HepG2 (cell line): ENCODE measurements around the gene CST3. TPM values are rescaled to one million over a fixed set of nuclear protein-coding genes. Genes with fewer than 3 reads are reported as not detected.
A peak's percentile ranks its signal among the peaks of the same experiment; 100 is the strongest.

ENCODE experiments used
- CAMTA2 ChIP-seq: sonication (generic); formaldehyde crosslinking; IDR thresholded peaks from 2 replicates; pipeline ENCODE4 v1.4.0; 2020; ENCODE audit warnings: mild to moderate bottlenecking, missing genetic modification reagents, borderline replicate concordance
- CBX2 ChIP-seq, 2 experiments: fragments of 200-600 bp in 1 of 2; sonication (generic); formaldehyde crosslinking in 1 of 2; IDR thresholded peaks; 2 replicates each; pipeline versions ENCODE4 v1.7.0 to v1.8.1; 2018 to 2022; ENCODE audit warnings: low read depth in 2 of 2, low read length in 1 of 2, mild to moderate bottlenecking in 1 of 2, missing genetic modification reagents in 1 of 2
- FOSL2 ChIP-seq: sonication (generic); formaldehyde crosslinking; IDR thresholded peaks from 2 replicates; pipeline ENCODE4 v1.4.0; 2020; ENCODE audit warnings: missing genetic modification reagents
- HOXA3 ChIP-seq: sonication (generic); formaldehyde crosslinking; IDR thresholded peaks from 2 replicates; pipeline ENCODE4 v1.5.0; 2020; ENCODE audit warnings: missing genetic modification reagents
- IKZF1 ChIP-seq: fragments of 450-650 bp; IDR thresholded peaks from 2 replicates; pipeline ENCODE4 v1.7.1; 2016
- KLF11 ChIP-seq: IDR thresholded peaks from 2 replicates; pipeline ENCODE4 v1.6.1; 2016; ENCODE audit warnings: missing compliant biosample characterization
- KLF13 ChIP-seq: sonication (generic); formaldehyde crosslinking; IDR thresholded peaks from 2 replicates; pipeline ENCODE4 v1.4.0; 2020; ENCODE audit warnings: mild to moderate bottlenecking, missing genetic modification reagents
- KMT2B ChIP-seq: IDR thresholded peaks from 2 replicates; pipeline ENCODE4 v1.6.1; 2016; ENCODE audit warnings: missing genetic modification reagents, missing compliant biosample characterization
- MED1 ChIP-seq: sonication (generic); formaldehyde crosslinking; IDR thresholded peaks from 2 replicates; pipeline ENCODE4 v1.4.0; 2020; ENCODE audit warnings: missing genetic modification reagents
- MEIS2 ChIP-seq: sonication (generic); formaldehyde crosslinking; IDR thresholded peaks from 2 replicates; pipeline ENCODE4 v1.9.0; 2021; ENCODE audit warnings: mild to moderate bottlenecking, missing genetic modification reagents
- NFKB2 ChIP-seq: sonication (generic); formaldehyde crosslinking; IDR thresholded peaks from 2 replicates; pipeline ENCODE4 v1.4.0; 2020; ENCODE audit warnings: missing genetic modification reagents, borderline replicate concordance
- PHF20 ChIP-seq: sonication (generic); formaldehyde crosslinking; IDR thresholded peaks from 2 replicates; pipeline ENCODE4 v1.5.0; 2020; ENCODE audit warnings: mild to moderate bottlenecking, missing genetic modification reagents
- SP4 ChIP-seq: sonication (generic); formaldehyde crosslinking; IDR thresholded peaks from 2 replicates; pipeline ENCODE4 v1.8.1; 2023; ENCODE audit warnings: mild to moderate bottlenecking, missing genetic modification reagents
- ZBTB38 ChIP-seq: sonication (generic); formaldehyde crosslinking; IDR thresholded peaks from 2 replicates; pipeline ENCODE4 v1.5.1; 2020; ENCODE audit warnings: mild to moderate bottlenecking, missing genetic modification reagents
- ZBTB8A ChIP-seq: sonication (generic); formaldehyde crosslinking; IDR thresholded peaks from 2 replicates; pipeline ENCODE4 v1.4.0; 2020; ENCODE audit warnings: mild to moderate bottlenecking, low read depth, missing genetic modification reagents, borderline replicate concordance
- ZMAT3 ChIP-seq: sonication (generic); formaldehyde crosslinking; conservative IDR thresholded peaks from 2 replicates; pipeline ENCODE4 v1.7.0; 2021; ENCODE audit warnings: missing genetic modification reagents
- ZMYM3 ChIP-seq: sonication (generic); formaldehyde crosslinking; IDR thresholded peaks from 2 replicates; pipeline ENCODE4 v1.5.1; 2020; ENCODE audit warnings: mild to moderate bottlenecking, missing genetic modification reagents
- ZNF614 ChIP-seq: IDR thresholded peaks from 2 replicates; pipeline ENCODE4 v1.6.1; 2018; ENCODE audit warnings: missing biosample characterization, missing genetic modification reagents, inconsistent platforms, borderline replicate concordance
- ZNF644 ChIP-seq: IDR thresholded peaks from 2 replicates; pipeline ENCODE4 v1.6.1; 2016; ENCODE audit warnings: low read depth
- ZNF766 ChIP-seq: sonication (generic); formaldehyde crosslinking; IDR thresholded peaks from 2 replicates; pipeline ENCODE4 v1.5.0; 2020; ENCODE audit warnings: missing genetic modification reagents, borderline replicate concordance
- polyA plus RNA-seq, 8 experiments: library from polyadenylated mRNA; depleted of rRNA in 3 of 8; stranded (reverse) in 7 of 8; unstranded in 1 of 8; fragments of >200 nt; fragmentation: Illumina TruSeq in 4 of 8; extraction: Trizol in 4 of 8; gene quantifications; 2 replicates each; pipeline versions ENCODE4 v1.2.1 to v1.2.3, GENCODE V29; 2011 to 2016; ENCODE audit warnings: low read depth in 4 of 8, missing spikeins in 1 of 8, mixed read lengths in 1 of 8; ENCODE audit not compliant: insufficient read depth in 1 of 8
- total RNA-seq, 5 experiments: library from RNA; depleted of rRNA; stranded (reverse); fragments of >200 nt; fragmentation: Illumina TruSeq; extraction: Trizol; gene quantifications; 2 replicates each; pipeline ENCODE4 v1.2.3, GENCODE V29; 2016; ENCODE audit warnings: low read depth in 1 of 5
- TF ChIP-seq, protein P1 (sequence below): IDR thresholded peaks from 2 replicates; pipeline ENCODE4 v1.6.1; 2016
- TF ChIP-seq, protein P2 (sequence below): sonication (generic); formaldehyde crosslinking; IDR thresholded peaks from 2 replicates; pipeline ENCODE4 v1.5.0; 2020; ENCODE audit warnings: missing genetic modification reagents
- TF ChIP-seq, protein P3 (sequence below): sonication (generic); formaldehyde crosslinking; IDR thresholded peaks from 2 replicates; pipeline ENCODE4 v1.4.0; 2020; ENCODE audit warnings: missing genetic modification reagents
- TF ChIP-seq, protein P4 (sequence below): sonication (generic); formaldehyde crosslinking; IDR thresholded peaks from 2 replicates; pipeline ENCODE4 v1.9.0; 2022; ENCODE audit warnings: low read depth, missing genetic modification reagents

CST3 gene
- total and polyA plus RNA-seq, 2 of the 13 experiments (the other 11 are each of a cell fraction or from before 2014, with no cell fraction given), result 690 to 1,005 TPM

DNA sequence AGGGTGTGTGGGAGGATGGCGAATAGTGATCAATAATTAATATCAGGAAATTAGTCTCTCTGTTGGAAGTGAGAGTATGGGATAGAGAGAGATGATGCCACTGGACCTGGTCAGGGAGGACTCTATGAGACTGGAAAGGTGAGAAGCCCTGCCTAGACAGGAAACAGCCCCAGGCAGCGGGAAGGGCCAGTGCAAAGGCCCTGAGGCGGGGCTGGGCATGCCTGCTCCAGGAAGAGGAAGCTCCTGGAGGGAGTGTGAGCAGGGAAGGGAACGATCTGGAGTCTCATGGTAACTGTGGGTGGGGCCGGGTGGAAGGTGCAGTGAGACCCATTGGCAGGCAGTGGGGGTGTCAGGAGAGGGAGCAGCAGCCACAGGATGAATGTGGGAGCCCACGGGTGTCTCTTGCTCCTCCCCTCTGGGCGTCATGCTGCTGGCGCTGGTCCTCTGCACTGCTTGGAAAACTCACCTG is 1.8 kb upstream of the CST3 start (continued):
- 0 out of 2 replicates have a peak, but pooled peaks have one; percentile 40 for TF ChIP-seq ZNF644 (CRISPR knock-in tag)
- TF ChIP-seq SP4, result peak; percentile 47; the same call in 1 of the 2 replicates
- peak; percentile 13; the same call in 1 of the 2 replicates for TF ChIP-seq ZNF614 (CRISPR knock-in tag)
- TF ChIP-seq KLF11 (CRISPR knock-in tag), result 0 out of 2 replicates have a peak, but pooled peaks have one; percentile 35
- no peak for TF ChIP-seq IKZF1
- no peak for TF ChIP-seq ZBTB8A
- peak; percentile 99 for TF ChIP-seq ZMYM3 (CRISPR knock-in tag)
- TF ChIP-seq, protein P1, sequence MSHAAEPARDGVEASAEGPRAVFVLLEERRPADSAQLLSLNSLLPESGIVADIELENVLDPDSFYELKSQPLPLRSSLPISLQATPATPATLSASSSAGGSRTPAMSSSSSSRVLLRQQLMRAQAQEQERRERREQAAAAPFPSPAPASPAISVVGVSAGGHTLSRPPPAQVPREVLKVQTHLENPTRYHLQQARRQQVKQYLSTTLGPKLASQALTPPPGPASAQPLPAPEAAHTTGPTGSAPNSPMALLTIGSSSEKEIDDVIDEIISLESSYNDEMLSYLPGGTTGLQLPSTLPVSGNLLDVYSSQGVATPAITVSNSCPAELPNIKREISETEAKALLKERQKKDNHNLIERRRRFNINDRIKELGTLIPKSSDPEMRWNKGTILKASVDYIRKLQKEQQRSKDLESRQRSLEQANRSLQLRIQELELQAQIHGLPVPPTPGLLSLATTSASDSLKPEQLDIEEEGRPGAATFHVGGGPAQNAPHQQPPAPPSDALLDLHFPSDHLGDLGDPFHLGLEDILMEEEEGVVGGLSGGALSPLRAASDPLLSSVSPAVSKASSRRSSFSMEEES, result no peak; the same call in 1 of the 2 replicates
- peak; percentile 33; the same call in 1 of the 2 replicates for TF ChIP-seq HOXA3 (CRISPR knock-in tag)
- TF ChIP-seq MEIS2 (CRISPR knock-in tag), result peak; percentile 24; the same call in 1 of the 2 replicates
- no peak for TF ChIP-seq ZNF766
- peak; percentile 53; the same call in 1 of the 2 replicates for TF ChIP-seq ZBTB38
- TF ChIP-seq KMT2B (CRISPR knock-in tag), result peak; percentile 27; the same call in 1 of the 2 replicates
- no peak for TF ChIP-seq KLF13
- TF ChIP-seq, protein P2, sequence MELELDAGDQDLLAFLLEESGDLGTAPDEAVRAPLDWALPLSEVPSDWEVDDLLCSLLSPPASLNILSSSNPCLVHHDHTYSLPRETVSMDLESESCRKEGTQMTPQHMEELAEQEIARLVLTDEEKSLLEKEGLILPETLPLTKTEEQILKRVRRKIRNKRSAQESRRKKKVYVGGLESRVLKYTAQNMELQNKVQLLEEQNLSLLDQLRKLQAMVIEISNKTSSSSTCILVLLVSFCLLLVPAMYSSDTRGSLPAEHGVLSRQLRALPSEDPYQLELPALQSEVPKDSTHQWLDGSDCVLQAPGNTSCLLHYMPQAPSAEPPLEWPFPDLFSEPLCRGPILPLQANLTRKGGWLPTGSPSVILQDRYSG (CRISPR knock-in tag), result no peak
- no peak for TF ChIP-seq FOSL2
- TF ChIP-seq, protein P3, sequence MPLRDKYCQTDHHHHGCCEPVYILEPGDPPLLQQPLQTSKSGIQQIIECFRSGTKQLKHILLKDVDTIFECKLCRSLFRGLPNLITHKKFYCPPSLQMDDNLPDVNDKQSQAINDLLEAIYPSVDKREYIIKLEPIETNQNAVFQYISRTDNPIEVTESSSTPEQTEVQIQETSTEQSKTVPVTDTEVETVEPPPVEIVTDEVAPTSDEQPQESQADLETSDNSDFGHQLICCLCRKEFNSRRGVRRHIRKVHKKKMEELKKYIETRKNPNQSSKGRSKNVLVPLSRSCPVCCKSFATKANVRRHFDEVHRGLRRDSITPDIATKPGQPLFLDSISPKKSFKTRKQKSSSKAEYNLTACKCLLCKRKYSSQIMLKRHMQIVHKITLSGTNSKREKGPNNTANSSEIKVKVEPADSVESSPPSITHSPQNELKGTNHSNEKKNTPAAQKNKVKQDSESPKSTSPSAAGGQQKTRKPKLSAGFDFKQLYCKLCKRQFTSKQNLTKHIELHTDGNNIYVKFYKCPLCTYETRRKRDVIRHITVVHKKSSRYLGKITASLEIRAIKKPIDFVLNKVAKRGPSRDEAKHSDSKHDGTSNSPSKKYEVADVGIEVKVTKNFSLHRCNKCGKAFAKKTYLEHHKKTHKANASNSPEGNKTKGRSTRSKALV (CRISPR knock-in tag), result no peak
- TF ChIP-seq, protein P4, sequence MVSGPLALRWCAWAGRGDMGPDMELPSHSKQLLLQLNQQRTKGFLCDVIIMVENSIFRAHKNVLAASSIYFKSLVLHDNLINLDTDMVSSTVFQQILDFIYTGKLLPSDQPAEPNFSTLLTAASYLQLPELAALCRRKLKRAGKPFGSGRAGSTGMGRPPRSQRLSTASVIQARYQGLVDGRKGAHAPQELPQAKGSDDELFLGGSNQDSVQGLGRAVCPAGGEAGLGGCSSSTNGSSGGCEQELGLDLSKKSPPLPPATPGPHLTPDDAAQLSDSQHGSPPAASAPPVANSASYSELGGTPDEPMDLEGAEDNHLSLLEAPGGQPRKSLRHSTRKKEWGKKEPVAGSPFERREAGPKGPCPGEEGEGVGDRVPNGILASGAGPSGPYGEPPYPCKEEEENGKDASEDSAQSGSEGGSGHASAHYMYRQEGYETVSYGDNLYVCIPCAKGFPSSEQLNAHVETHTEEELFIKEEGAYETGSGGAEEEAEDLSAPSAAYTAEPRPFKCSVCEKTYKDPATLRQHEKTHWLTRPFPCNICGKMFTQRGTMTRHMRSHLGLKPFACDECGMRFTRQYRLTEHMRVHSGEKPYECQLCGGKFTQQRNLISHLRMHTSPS (CRISPR knock-in tag), result no peak
- TF ChIP-seq NFKB2 (CRISPR knock-in tag), result 0 out of 2 replicates have a peak, but pooled peaks have one; percentile 15
- peak; percentile 52; the same call in 1 of the 2 replicates for TF ChIP-seq ZMAT3
- peak; percentile 30 for TF ChIP-seq MED1 (CRISPR knock-in tag)
- no peak for TF ChIP-seq PHF20
- no peak for TF ChIP-seq CBX2 (IDR thresholded peaks at IDR 0.05; ENCODE audit: low read depth, low read length)
- no peak for TF ChIP-seq CBX2 (CRISPR knock-in tag; IDR thresholded peaks at IDR 0.05; ENCODE audit: low read depth)
- no peak for TF ChIP-seq CAMTA2
